Measurements from ENCODE around the gene TEAD3. TPM values are rescaled to one million over a fixed set of nuclear protein-coding genes. Genes with fewer than 3 reads are reported as not detected.

The TEAD3 gene
- total and polyA plus RNA-seq, 2 experiments from 2014 or later = 15.0 to 26.5 TPM

- ATAC-seq (no peak), DNase-seq (ENCODE audit: low spot score) (no peak)
- Histone ChIP-seq H3K4me2 (no peak overlapping the region), H2AFZ (no peak overlapping the region), H3K4me1 (ENCODE audit: insufficient read depth) (peaks cover 7% of the 10 kb centered on the region), H4K20me1 (replicated peaks; ENCODE audit: insufficient read depth) (peaks cover 3% of the 10 kb centered on the region; the same call in 1 of the 2 replicates), H3K9me2 (ENCODE audit: insufficient read depth) (no peaks in the 10 kb centered on the region), H3K36me3 (ENCODE audit: insufficient read depth) (0 out of 2 replicates have a peak, but pooled peaks cover 6% of the 10 kb centered on the region), H3K4me3 (no peak overlapping the region), H3K27ac (ENCODE audit: low read depth) (no peak overlapping the region), H3K27me3 (ENCODE audit: insufficient read depth) (no peaks in the 10 kb centered on the region), H3F3A (replicated peaks; ENCODE audit: low read depth) (peaks cover 4% of the 10 kb centered on the region; the same call in 1 of the 2 replicates), H3K79me2 (replicated peaks; ENCODE audit: insufficient read depth) (no peaks in the 10 kb centered on the region; the same call in 1 of the 2 replicates)
- Mint-ChIP-seq H3K9me3 (no peaks in the 10 kb centered on the region; the same call in 2 of the 3 replicates), H3K27me3 (ENCODE audit: insufficient read depth, low read depth, poor library complexity) (peaks cover 20% of the 10 kb centered on the region), H3K4me1 (peaks cover 19% of the 10 kb centered on the region), H3K27ac (0 out of 2 replicates have a peak overlapping the region, but pooled peaks have one; percentile 36), H3K4me3 (no peak overlapping the region), H3K36me3 (ENCODE audit: low read depth) (peaks cover 39% of the 10 kb centered on the region)
- TF ChIP-seq ETS1 (IDR thresholded peaks at IDR 0.05) (no peak), POLR2AphosphoS5 (IDR thresholded peaks at IDR 0.05; ENCODE audit: low read depth) (no peak), ZNF114 (CRISPR knock-in tag; IDR thresholded peaks at IDR 0.05) (no peak), NANOG (IDR thresholded peaks at IDR 0.05; ENCODE audit: borderline replicate concordance) (no peak), STAT1 (IDR thresholded peaks at IDR 0.05; ENCODE audit: unreplicated experiment) (no peak), ZNF331 (CRISPR knock-in tag; IDR thresholded peaks at IDR 0.05; ENCODE audit: low read depth) (no peak), ZNF462 (CRISPR knock-in tag; IDR thresholded peaks at IDR 0.05) (no peak), JUNB (IDR thresholded peaks at IDR 0.05; ENCODE audit: unreplicated experiment) (no peak), CREB1 (CRISPR knock-in tag; IDR thresholded peaks at IDR 0.05; ENCODE audit: low read depth) (no peak), CTCF (conservative IDR thresholded peaks at IDR 0.05; ENCODE audit: low read depth in 2 of 2) (no peak), EZH2 (IDR thresholded peaks at IDR 0.05; ENCODE audit: low read depth, unreplicated experiment) (no peak)
- TF ChIP-seq, protein P1, sequence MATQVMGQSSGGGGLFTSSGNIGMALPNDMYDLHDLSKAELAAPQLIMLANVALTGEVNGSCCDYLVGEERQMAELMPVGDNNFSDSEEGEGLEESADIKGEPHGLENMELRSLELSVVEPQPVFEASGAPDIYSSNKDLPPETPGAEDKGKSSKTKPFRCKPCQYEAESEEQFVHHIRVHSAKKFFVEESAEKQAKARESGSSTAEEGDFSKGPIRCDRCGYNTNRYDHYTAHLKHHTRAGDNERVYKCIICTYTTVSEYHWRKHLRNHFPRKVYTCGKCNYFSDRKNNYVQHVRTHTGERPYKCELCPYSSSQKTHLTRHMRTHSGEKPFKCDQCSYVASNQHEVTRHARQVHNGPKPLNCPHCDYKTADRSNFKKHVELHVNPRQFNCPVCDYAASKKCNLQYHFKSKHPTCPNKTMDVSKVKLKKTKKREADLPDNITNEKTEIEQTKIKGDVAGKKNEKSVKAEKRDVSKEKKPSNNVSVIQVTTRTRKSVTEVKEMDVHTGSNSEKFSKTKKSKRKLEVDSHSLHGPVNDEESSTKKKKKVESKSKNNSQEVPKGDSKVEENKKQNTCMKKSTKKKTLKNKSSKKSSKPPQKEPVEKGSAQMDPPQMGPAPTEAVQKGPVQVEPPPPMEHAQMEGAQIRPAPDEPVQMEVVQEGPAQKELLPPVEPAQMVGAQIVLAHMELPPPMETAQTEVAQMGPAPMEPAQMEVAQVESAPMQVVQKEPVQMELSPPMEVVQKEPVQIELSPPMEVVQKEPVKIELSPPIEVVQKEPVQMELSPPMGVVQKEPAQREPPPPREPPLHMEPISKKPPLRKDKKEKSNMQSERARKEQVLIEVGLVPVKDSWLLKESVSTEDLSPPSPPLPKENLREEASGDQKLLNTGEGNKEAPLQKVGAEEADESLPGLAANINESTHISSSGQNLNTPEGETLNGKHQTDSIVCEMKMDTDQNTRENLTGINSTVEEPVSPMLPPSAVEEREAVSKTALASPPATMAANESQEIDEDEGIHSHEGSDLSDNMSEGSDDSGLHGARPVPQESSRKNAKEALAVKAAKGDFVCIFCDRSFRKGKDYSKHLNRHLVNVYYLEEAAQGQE (IDR thresholded peaks at IDR 0.05; ENCODE audit: unreplicated experiment) = no peak
Observed at GRCh38 chr6:35480176-35480575, 16.7 kb downstream of the TEAD3 start.

Data from GM23338 (cell line).